H9 (cell line): Measurements from ENCODE around the gene CNNM3. TPM values are rescaled to one million over a fixed set of nuclear protein-coding genes. Genes with fewer than 3 reads are reported as not detected.

Source experiments
- DNase-seq: peaks from one replicate; pipeline ENCODE4 v3.0.0-alpha.2; 2017
- H2AFZ ChIP-seq: one replicate; pipeline ENCODE4 v1.6.1; 2013; ENCODE audit warnings: mild to moderate bottlenecking, low read length, control low read depth, moderate library complexity
- H2AK5ac ChIP-seq: 2 replicates; pipeline ENCODE4 v1.6.1; 2013; ENCODE audit warnings: low read length, control low read depth, mixed read lengths; ENCODE audit not compliant: insufficient read length
- H2BK120ac ChIP-seq: one replicate; pipeline ENCODE4 v1.6.1; 2013; ENCODE audit warnings: low read depth, mild to moderate bottlenecking, low read length, control low read depth, inconsistent platforms; ENCODE audit not compliant: poor library complexity, severe bottlenecking
- H2BK12ac ChIP-seq: 2 replicates; pipeline ENCODE4 v1.6.1; 2013; ENCODE audit warnings: low read length, control low read depth, mixed read lengths, low read depth; ENCODE audit not compliant: insufficient read length
- H2BK15ac ChIP-seq: 2 replicates; pipeline ENCODE4 v1.6.1; 2013; ENCODE audit warnings: low read depth, low read length, control low read depth
- H2BK20ac ChIP-seq: one replicate; pipeline ENCODE4 v1.6.1; 2013; ENCODE audit warnings: low read depth, mild to moderate bottlenecking, low read length, control low read depth, inconsistent platforms; ENCODE audit not compliant: poor library complexity, severe bottlenecking
- H2BK5ac ChIP-seq: 2 replicates; pipeline ENCODE4 v1.6.1; 2013; ENCODE audit warnings: low read length, control low read depth, mixed read lengths; ENCODE audit not compliant: insufficient read length
- H3K14ac ChIP-seq: 2 replicates; pipeline ENCODE4 v1.6.1; 2013; ENCODE audit warnings: low read length, control low read depth; ENCODE audit not compliant: insufficient read depth
- H3K18ac ChIP-seq: 2 replicates; pipeline ENCODE4 v1.6.1; 2013; ENCODE audit warnings: low read depth, mild to moderate bottlenecking, mixed read lengths, low read length, control low read depth; ENCODE audit not compliant: insufficient read length
- H3K23ac ChIP-seq: 2 replicates; pipeline ENCODE4 v1.6.1; 2013; ENCODE audit warnings: low read length, control low read depth, mixed read lengths, low read depth; ENCODE audit not compliant: insufficient read length
- H3K23me2 ChIP-seq: 2 replicates; pipeline ENCODE4 v1.6.1; 2013; ENCODE audit warnings: low read depth, mild to moderate bottlenecking, mixed read lengths, low read length, control low read depth; ENCODE audit not compliant: insufficient read length, poor library complexity, severe bottlenecking
- H3K27ac ChIP-seq: 2 replicates; pipeline ENCODE4 v1.5.1; 2013; ENCODE audit warnings: low read length, control low read depth, mixed read lengths, low read depth; ENCODE audit not compliant: insufficient read length
- H3K27me3 ChIP-seq: 2 replicates; pipeline ENCODE4 v1.6.1; 2013; ENCODE audit warnings: low read length, control low read depth, inconsistent platforms; ENCODE audit not compliant: insufficient read depth
- H3K4ac ChIP-seq: 2 replicates; pipeline ENCODE4 v1.6.1; 2013; ENCODE audit warnings: low read depth, mild to moderate bottlenecking, control low read depth, inconsistent platforms, low read length, moderate library complexity
- H3K4me1 ChIP-seq: 2 replicates; pipeline ENCODE4 v1.6.1; 2013; ENCODE audit warnings: low read length, control low read depth, inconsistent platforms; ENCODE audit not compliant: insufficient read depth
- H3K4me2 ChIP-seq: 2 replicates; pipeline ENCODE4 v1.6.1; 2013; ENCODE audit warnings: low read length, control low read depth, mixed read lengths; ENCODE audit not compliant: insufficient read length, insufficient read depth
- H3K56ac ChIP-seq: 2 replicates; pipeline ENCODE4 v1.6.1; 2013; ENCODE audit warnings: low read depth, mild to moderate bottlenecking, mixed read lengths, low read length, control low read depth; ENCODE audit not compliant: insufficient read length
- H3K79me1 ChIP-seq: 2 replicates; pipeline ENCODE4 v1.6.1; 2013; ENCODE audit warnings: low read depth, mild to moderate bottlenecking, moderate library complexity, low read length, control low read depth, inconsistent platforms; ENCODE audit not compliant: insufficient read depth, poor library complexity, severe bottlenecking
- H3K79me2 ChIP-seq: 2 replicates; pipeline ENCODE4 v1.6.1; 2013; ENCODE audit warnings: low read length, control low read depth, inconsistent platforms; ENCODE audit not compliant: insufficient read depth
- H3K9ac ChIP-seq: 2 replicates; pipeline ENCODE4 v1.6.1; 2013; ENCODE audit warnings: low read length, control low read depth, mixed read lengths; ENCODE audit not compliant: insufficient read length; ENCODE audit errors: extremely low read depth
- H3K9me3 ChIP-seq: one replicate; pipeline ENCODE4 v1.6.1; 2013; ENCODE audit warnings: low read depth, low read length, inconsistent platforms; ENCODE audit not compliant: control insufficient read depth
- H3T11ph ChIP-seq: one replicate; pipeline ENCODE4 v1.6.1; 2013; ENCODE audit warnings: mild to moderate bottlenecking, low read length, control low read depth, inconsistent platforms
- H4K20me1 ChIP-seq: one replicate; pipeline ENCODE4 v1.6.1; 2013; ENCODE audit not compliant: control insufficient read depth, insufficient read length, insufficient read depth
- H4K5ac ChIP-seq: 2 replicates; pipeline ENCODE4 v1.6.1; 2013; ENCODE audit warnings: low read depth, mild to moderate bottlenecking, mixed read lengths, low read length, control low read depth; ENCODE audit not compliant: insufficient read length
- H4K8ac ChIP-seq: replicated peaks from 2 replicates; pipeline ENCODE4 v1.6.1; 2013; ENCODE audit warnings: low read length, control low read depth, mixed read lengths, low read depth; ENCODE audit not compliant: insufficient read length
- H4K91ac ChIP-seq: 2 replicates; pipeline ENCODE4 v1.6.1; 2013; ENCODE audit warnings: low read depth, mild to moderate bottlenecking, moderate library complexity, mixed read lengths, low read length, control low read depth; ENCODE audit not compliant: insufficient read length
- H3K27ac Mint-ChIP-seq, 3 experiments: 2 replicates in 2 of 3; 3 replicates in 1 of 3; pipeline ENCODE4 v1.8.0; 2020 to 2021; ENCODE audit warnings: mixed read lengths in 3 of 3, mild to moderate bottlenecking in 1 of 3, moderate library complexity in 1 of 3
- H3K27me3 Mint-ChIP-seq: 2 replicates; pipeline ENCODE4 v1.8.0; 2021; ENCODE audit warnings: low read depth, mild to moderate bottlenecking, moderate library complexity, mixed read lengths
- H3K36me3 Mint-ChIP-seq, 3 experiments: 2 replicates in 2 of 3; 3 replicates in 1 of 3; pipeline ENCODE4 v1.8.0; 2020 to 2021; ENCODE audit warnings: low read depth in 3 of 3, mixed read lengths in 3 of 3; ENCODE audit not compliant: insufficient read depth in 1 of 3
- H3K4me1 Mint-ChIP-seq, 2 experiments: 2 replicates each; pipeline ENCODE4 v1.8.0; 2020; ENCODE audit warnings: mixed read lengths in 2 of 2
- H3K4me3 Mint-ChIP-seq, 2 experiments: 2 replicates in 1 of 2; 3 replicates in 1 of 2; pipeline ENCODE4 v1.8.0; 2020 to 2021; ENCODE audit warnings: mild to moderate bottlenecking in 2 of 2, mixed read lengths in 2 of 2, moderate library complexity in 1 of 2
- H3K9me3 Mint-ChIP-seq, 2 experiments: 2 replicates in 1 of 2; 3 replicates in 1 of 2; pipeline ENCODE4 v1.8.0; 2020; ENCODE audit warnings: mild to moderate bottlenecking in 2 of 2, mixed read lengths in 2 of 2, moderate library complexity in 1 of 2
- CTCF ChIP-seq: fragments of 200-600 bp; sonication (generic); conservative IDR thresholded peaks from 3 replicates; pipeline ENCODE4 v1.8.0; 2021; ENCODE audit warnings: antibody characterized with exemption, mild to moderate bottlenecking
- WGBS: extraction: QIAGEN DNeasy Blood & Tissue Kit; methylation state at CpG from one replicate; pipeline ENCODE4 v1.1.7; 2013; ENCODE audit warnings: missing lambda C conversion rate, low lambda C conversion rate, mixed read lengths; ENCODE audit not compliant: insufficient read length; ENCODE audit errors: extremely low coverage; 5-methylcytosine and 5-hydroxymethylcytosine counted together
- total RNA-seq: library from RNA; stranded (reverse); gene quantifications from 2 replicates; pipeline ENCODE4 v1.2.1, GENCODE V29; 2021

Gene CNNM3
- total RNA-seq, 1 experiment from 2014 or later: 25.0 TPM

GRCh38 chr2:96835830-96836229 lies 19.8 kb downstream of the CNNM3 start:
- H3K23me2 ChIP-seq: no peaks in the 10 kb centered on the region
- no peak overlapping the region for H3K14ac ChIP-seq
- H4K8ac ChIP-seq: no peak overlapping the region
- H2AK5ac ChIP-seq: no peak overlapping the region
- H3K4ac ChIP-seq: no peak overlapping the region
- no peak for TF ChIP-seq CTCF
- Mint-ChIP-seq H3K9me3 (no peaks in the 10 kb centered on the region), H3K27me3 (no peaks in the 10 kb centered on the region), H3K4me1 (peaks cover 21 to 26% of the 10 kb centered on the region in 2 experiments), H3K27ac (no peak overlapping the region), H3K36me3 (peaks cover 15 to 49% (median 30%) of the 10 kb centered on the region in 3 experiments), H3K4me3 (no peak overlapping the region)
- H3K9ac ChIP-seq: no peak overlapping the region
- H3T11ph ChIP-seq: no peak overlapping the region
- no peak overlapping the region for H3K56ac ChIP-seq
- H3K23ac ChIP-seq: no peak overlapping the region
- no peak overlapping the region for H2BK15ac ChIP-seq
- no peak overlapping the region for H2AFZ ChIP-seq
- no peaks in the 10 kb centered on the region for H3K79me2 ChIP-seq
- no peak overlapping the region for H2BK5ac ChIP-seq
- H2BK12ac ChIP-seq: no peak overlapping the region
- H4K20me1 ChIP-seq: no peaks in the 10 kb centered on the region
- H3K18ac ChIP-seq: no peak overlapping the region
- no peaks in the 10 kb centered on the region for H3K79me1 ChIP-seq
- no peak overlapping the region for H2BK120ac ChIP-seq
- no peak overlapping the region for H3K4me2 ChIP-seq
- H4K5ac ChIP-seq: no peak overlapping the region
- no peaks in the 10 kb centered on the region for H3K9me3 ChIP-seq
- no CpG with 5 or more reads among the region's 4 CpGs for WGBS
- H2BK20ac ChIP-seq: no peak overlapping the region
- H3K4me1 ChIP-seq: no peaks in the 10 kb centered on the region
- H3K27ac ChIP-seq: no peak overlapping the region
- DNase-seq: no peak
- H4K91ac ChIP-seq: no peak overlapping the region
- no peaks in the 10 kb centered on the region for H3K27me3 ChIP-seq
